H9 (cell line): Measurements from ENCODE around the gene MARCHF9. TPM values are rescaled to one million over a fixed set of nuclear protein-coding genes. Genes with fewer than 3 reads are reported as not detected.

Experiments used
- DNase-seq: peaks from one replicate; pipeline ENCODE4 v3.0.0-alpha.2; 2017
- H2AFZ ChIP-seq: one replicate; pipeline ENCODE4 v1.6.1; 2013; ENCODE audit warnings: mild to moderate bottlenecking, low read length, control low read depth, moderate library complexity
- H2AK5ac ChIP-seq: 2 replicates; pipeline ENCODE4 v1.6.1; 2013; ENCODE audit warnings: low read length, control low read depth, mixed read lengths; ENCODE audit not compliant: insufficient read length
- H2BK120ac ChIP-seq: one replicate; pipeline ENCODE4 v1.6.1; 2013; ENCODE audit warnings: low read depth, mild to moderate bottlenecking, low read length, control low read depth, inconsistent platforms; ENCODE audit not compliant: poor library complexity, severe bottlenecking
- H2BK12ac ChIP-seq: 2 replicates; pipeline ENCODE4 v1.6.1; 2013; ENCODE audit warnings: low read length, control low read depth, mixed read lengths, low read depth; ENCODE audit not compliant: insufficient read length
- H2BK15ac ChIP-seq: 2 replicates; pipeline ENCODE4 v1.6.1; 2013; ENCODE audit warnings: low read depth, low read length, control low read depth
- H2BK20ac ChIP-seq: one replicate; pipeline ENCODE4 v1.6.1; 2013; ENCODE audit warnings: low read depth, mild to moderate bottlenecking, low read length, control low read depth, inconsistent platforms; ENCODE audit not compliant: poor library complexity, severe bottlenecking
- H2BK5ac ChIP-seq: 2 replicates; pipeline ENCODE4 v1.6.1; 2013; ENCODE audit warnings: low read length, control low read depth, mixed read lengths; ENCODE audit not compliant: insufficient read length
- H3K14ac ChIP-seq: 2 replicates; pipeline ENCODE4 v1.6.1; 2013; ENCODE audit warnings: low read length, control low read depth; ENCODE audit not compliant: insufficient read depth
- H3K18ac ChIP-seq: 2 replicates; pipeline ENCODE4 v1.6.1; 2013; ENCODE audit warnings: low read depth, mild to moderate bottlenecking, mixed read lengths, low read length, control low read depth; ENCODE audit not compliant: insufficient read length
- H3K23ac ChIP-seq: 2 replicates; pipeline ENCODE4 v1.6.1; 2013; ENCODE audit warnings: low read length, control low read depth, mixed read lengths, low read depth; ENCODE audit not compliant: insufficient read length
- H3K23me2 ChIP-seq: 2 replicates; pipeline ENCODE4 v1.6.1; 2013; ENCODE audit warnings: low read depth, mild to moderate bottlenecking, mixed read lengths, low read length, control low read depth; ENCODE audit not compliant: insufficient read length, poor library complexity, severe bottlenecking
- H3K27ac ChIP-seq: 2 replicates; pipeline ENCODE4 v1.5.1; 2013; ENCODE audit warnings: low read length, control low read depth, mixed read lengths, low read depth; ENCODE audit not compliant: insufficient read length
- H3K27me3 ChIP-seq: 2 replicates; pipeline ENCODE4 v1.6.1; 2013; ENCODE audit warnings: low read length, control low read depth, inconsistent platforms; ENCODE audit not compliant: insufficient read depth
- H3K4ac ChIP-seq: 2 replicates; pipeline ENCODE4 v1.6.1; 2013; ENCODE audit warnings: low read depth, mild to moderate bottlenecking, control low read depth, inconsistent platforms, low read length, moderate library complexity
- H3K4me1 ChIP-seq: 2 replicates; pipeline ENCODE4 v1.6.1; 2013; ENCODE audit warnings: low read length, control low read depth, inconsistent platforms; ENCODE audit not compliant: insufficient read depth
- H3K4me2 ChIP-seq: 2 replicates; pipeline ENCODE4 v1.6.1; 2013; ENCODE audit warnings: low read length, control low read depth, mixed read lengths; ENCODE audit not compliant: insufficient read length, insufficient read depth
- H3K56ac ChIP-seq: 2 replicates; pipeline ENCODE4 v1.6.1; 2013; ENCODE audit warnings: low read depth, mild to moderate bottlenecking, mixed read lengths, low read length, control low read depth; ENCODE audit not compliant: insufficient read length
- H3K79me1 ChIP-seq: 2 replicates; pipeline ENCODE4 v1.6.1; 2013; ENCODE audit warnings: low read depth, mild to moderate bottlenecking, moderate library complexity, low read length, control low read depth, inconsistent platforms; ENCODE audit not compliant: insufficient read depth, poor library complexity, severe bottlenecking
- H3K79me2 ChIP-seq: 2 replicates; pipeline ENCODE4 v1.6.1; 2013; ENCODE audit warnings: low read length, control low read depth, inconsistent platforms; ENCODE audit not compliant: insufficient read depth
- H3K9ac ChIP-seq: 2 replicates; pipeline ENCODE4 v1.6.1; 2013; ENCODE audit warnings: low read length, control low read depth, mixed read lengths; ENCODE audit not compliant: insufficient read length; ENCODE audit errors: extremely low read depth
- H3K9me3 ChIP-seq: one replicate; pipeline ENCODE4 v1.6.1; 2013; ENCODE audit warnings: low read depth, low read length, inconsistent platforms; ENCODE audit not compliant: control insufficient read depth
- H3T11ph ChIP-seq: one replicate; pipeline ENCODE4 v1.6.1; 2013; ENCODE audit warnings: mild to moderate bottlenecking, low read length, control low read depth, inconsistent platforms
- H4K20me1 ChIP-seq: one replicate; pipeline ENCODE4 v1.6.1; 2013; ENCODE audit not compliant: control insufficient read depth, insufficient read length, insufficient read depth
- H4K5ac ChIP-seq: 2 replicates; pipeline ENCODE4 v1.6.1; 2013; ENCODE audit warnings: low read depth, mild to moderate bottlenecking, mixed read lengths, low read length, control low read depth; ENCODE audit not compliant: insufficient read length
- H4K8ac ChIP-seq: replicated peaks from 2 replicates; pipeline ENCODE4 v1.6.1; 2013; ENCODE audit warnings: low read length, control low read depth, mixed read lengths, low read depth; ENCODE audit not compliant: insufficient read length
- H4K91ac ChIP-seq: 2 replicates; pipeline ENCODE4 v1.6.1; 2013; ENCODE audit warnings: low read depth, mild to moderate bottlenecking, moderate library complexity, mixed read lengths, low read length, control low read depth; ENCODE audit not compliant: insufficient read length
- H3K27ac Mint-ChIP-seq, 3 experiments: 2 replicates in 2 of 3; 3 replicates in 1 of 3; pipeline ENCODE4 v1.8.0; 2020 to 2021; ENCODE audit warnings: mixed read lengths in 3 of 3, mild to moderate bottlenecking in 1 of 3, moderate library complexity in 1 of 3
- H3K27me3 Mint-ChIP-seq: 2 replicates; pipeline ENCODE4 v1.8.0; 2021; ENCODE audit warnings: low read depth, mild to moderate bottlenecking, moderate library complexity, mixed read lengths
- H3K36me3 Mint-ChIP-seq, 3 experiments: 2 replicates in 2 of 3; 3 replicates in 1 of 3; pipeline ENCODE4 v1.8.0; 2020 to 2021; ENCODE audit warnings: low read depth in 3 of 3, mixed read lengths in 3 of 3; ENCODE audit not compliant: insufficient read depth in 1 of 3
- H3K4me1 Mint-ChIP-seq, 2 experiments: 2 replicates each; pipeline ENCODE4 v1.8.0; 2020; ENCODE audit warnings: mixed read lengths in 2 of 2
- H3K4me3 Mint-ChIP-seq, 2 experiments: 2 replicates in 1 of 2; 3 replicates in 1 of 2; pipeline ENCODE4 v1.8.0; 2020 to 2021; ENCODE audit warnings: mild to moderate bottlenecking in 2 of 2, mixed read lengths in 2 of 2, moderate library complexity in 1 of 2
- H3K9me3 Mint-ChIP-seq, 2 experiments: 2 replicates in 1 of 2; 3 replicates in 1 of 2; pipeline ENCODE4 v1.8.0; 2020; ENCODE audit warnings: mild to moderate bottlenecking in 2 of 2, mixed read lengths in 2 of 2, moderate library complexity in 1 of 2
- CTCF ChIP-seq: fragments of 200-600 bp; sonication (generic); conservative IDR thresholded peaks from 3 replicates; pipeline ENCODE4 v1.8.0; 2021; ENCODE audit warnings: antibody characterized with exemption, mild to moderate bottlenecking
- WGBS: extraction: QIAGEN DNeasy Blood & Tissue Kit; methylation state at CpG from one replicate; pipeline ENCODE4 v1.1.7; 2013; ENCODE audit warnings: missing lambda C conversion rate, low lambda C conversion rate, mixed read lengths; ENCODE audit not compliant: insufficient read length; ENCODE audit errors: extremely low coverage; 5-methylcytosine and 5-hydroxymethylcytosine counted together
- total RNA-seq: library from RNA; stranded (reverse); gene quantifications from 2 replicates; pipeline ENCODE4 v1.2.1, GENCODE V29; 2021

The MARCHF9 gene
- total RNA-seq, 1 experiment from 2014 or later: 20.5 TPM

GRCh38 chr12:57797933-57798332 is 43.0 kb downstream of the MARCHF9 start:
- Histone ChIP-seq H3K23me2 (no peaks in the 10 kb centered on the region), H3K27ac (no peak overlapping the region), H3K79me2 (no peaks in the 10 kb centered on the region), H3K18ac (no peak overlapping the region), H3K14ac (no peak overlapping the region), H4K91ac (no peak overlapping the region), H3K4me1 (no peaks in the 10 kb centered on the region), H2BK15ac (no peak overlapping the region), H2BK120ac (no peak overlapping the region), H2BK20ac (no peak overlapping the region), H3K4me2 (no peak overlapping the region), H3K56ac (no peak overlapping the region), H4K5ac (no peak overlapping the region), H2AK5ac (no peak overlapping the region), H3K23ac (no peak overlapping the region), H3K27me3 (no peaks in the 10 kb centered on the region), H4K20me1 (no peaks in the 10 kb centered on the region), H3K79me1 (no peaks in the 10 kb centered on the region), H3K9me3 (no peaks in the 10 kb centered on the region), H3K9ac (no peak overlapping the region), H2BK5ac (no peak overlapping the region), H3K4ac (no peak overlapping the region), H2AFZ (no peak overlapping the region), H2BK12ac (no peak overlapping the region), H4K8ac (no peak overlapping the region), H3T11ph (no peak overlapping the region)
- Mint-ChIP-seq H3K36me3 (peaks cover 16 to 43% (median 34%) of the 10 kb centered on the region in 3 experiments), H3K27ac (peak overlapping the region in 1 of 3 experiments; percentile 57; a peak in 1 of 7 replicates), H3K4me1 (no peaks in the 10 kb centered on the region), H3K27me3 (no peaks in the 10 kb centered on the region), H3K9me3 (no peaks in the 10 kb centered on the region), H3K4me3 (no peak overlapping the region)
- TF ChIP-seq CTCF: no peak
- WGBS: no CpG with 5 or more reads among the region's 1 CpG
- no peak for DNase-seq
